ENCODE measurements around the gene KRT86. TPM values are rescaled to one million over a fixed set of nuclear protein-coding genes. Genes with fewer than 3 reads are reported as not detected.
"Not testable (repeated sequence)": the region's sequence is repeated elsewhere in the genome, so short reads cannot be mapped to it uniquely, and the experiment has no call there.

The KRT86 gene
- polyA plus RNA-seq, 1 donor = 0.97 TPM

GRCh38 chr12:52252728-52253343, 21.6 kb upstream of the KRT86 start:
- no peak for DNase-seq
- Histone ChIP-seq H3K36me3 (ENCODE audit: control insufficient read depth, insufficient read depth, low read length) (no peaks in the 10 kb centered on the region), H3K27me3 (ENCODE audit: control insufficient read depth, insufficient read depth, low read length) (peaks cover 78% of the 10 kb centered on the region), H3K27ac (ENCODE audit: low read length) (no peak overlapping the region), H3K4me3 (ENCODE audit: low read length) (no peak overlapping the region), H3K9me3 (ENCODE audit: control insufficient read depth, low read depth, low read length) (no peaks in the 10 kb centered on the region), H3K4me1 (ENCODE audit: control insufficient read depth, insufficient read depth, low read length) (no peaks in the 10 kb centered on the region)
- WGBS (ENCODE audit: insufficient coverage, low lambda C conversion rate) = no CpG with 5 or more reads among the region's 11 CpGs

GRCh38 chr12:52253391-52254179, 20.9 kb upstream of the KRT86 start:
- no peaks in the 10 kb centered on the region for H3K4me1 ChIP-seq (ENCODE audit: control insufficient read depth, insufficient read depth, low read length)
- WGBS (ENCODE audit: insufficient coverage, low lambda C conversion rate) = no CpG with 5 or more reads among the region's 14 CpGs

GRCh38 chr12:52254180-52254964, 20.1 kb upstream of the KRT86 start:
- no CpG with 5 or more reads among the region's 10 CpGs for WGBS (ENCODE audit: insufficient coverage, low lambda C conversion rate)
- Histone ChIP-seq H3K27me3 (ENCODE audit: control insufficient read depth, insufficient read depth, low read length) (peaks cover 83% of the 10 kb centered on the region), H3K4me1 (ENCODE audit: control insufficient read depth, insufficient read depth, low read length) (no peaks in the 10 kb centered on the region), H3K4me3 (ENCODE audit: low read length) (no peak overlapping the region), H3K27ac (ENCODE audit: low read length) (no peak overlapping the region), H3K9me3 (ENCODE audit: control insufficient read depth, low read depth, low read length) (peaks cover 4% of the 10 kb centered on the region), H3K36me3 (ENCODE audit: control insufficient read depth, insufficient read depth, low read length) (no peaks in the 10 kb centered on the region)
- DNase-seq = no peak

More at GRCh38 chr12:52253391-52254179, 20.9 kb upstream of the KRT86 start:
- no peak for DNase-seq
- peaks cover 83% of the 10 kb centered on the region for H3K27me3 ChIP-seq (ENCODE audit: control insufficient read depth, insufficient read depth, low read length)
- H3K9me3 ChIP-seq (ENCODE audit: control insufficient read depth, low read depth, low read length) = peaks cover 1% of the 10 kb centered on the region
- H3K4me3 ChIP-seq (ENCODE audit: low read length) = no peak overlapping the region
- no peak overlapping the region for H3K27ac ChIP-seq (ENCODE audit: low read length)
- no peaks in the 10 kb centered on the region for H3K36me3 ChIP-seq (ENCODE audit: control insufficient read depth, insufficient read depth, low read length)

- Histone ChIP-seq H3K4me1 (ENCODE audit: control insufficient read depth, insufficient read depth, low read length) (no peaks in the 10 kb centered on the region), H3K9me3 (ENCODE audit: control insufficient read depth, low read depth, low read length) (peaks cover 4% of the 10 kb centered on the region), H3K36me3 (ENCODE audit: control insufficient read depth, insufficient read depth, low read length) (no peaks in the 10 kb centered on the region), H3K4me3 (ENCODE audit: low read length) (no peak overlapping the region), H3K27me3 (ENCODE audit: control insufficient read depth, insufficient read depth, low read length) (peaks cover 83% of the 10 kb centered on the region), H3K27ac (ENCODE audit: low read length) (no peak overlapping the region)
- WGBS (ENCODE audit: insufficient coverage, low lambda C conversion rate) = no CpG with 5 or more reads among the region's 7 CpGs
- DNase-seq = no peak
These were observed 19.3 kb upstream of the KRT86 start for GRCh38 chr12:52254965-52255751.

GRCh38 chr12:52255926-52256583, 18.4 kb upstream of the KRT86 start:
- no peaks in the 10 kb centered on the region for H3K4me1 ChIP-seq (ENCODE audit: control insufficient read depth, insufficient read depth, low read length)
- peaks cover 4% of the 10 kb centered on the region for H3K9me3 ChIP-seq (ENCODE audit: control insufficient read depth, low read depth, low read length)
- H3K36me3 ChIP-seq (ENCODE audit: control insufficient read depth, insufficient read depth, low read length) = no peaks in the 10 kb centered on the region
- 83% methylated on average over 1 of the region's 9 CpGs for WGBS (ENCODE audit: insufficient coverage, low lambda C conversion rate)
- DNase-seq = no peak
- H3K27me3 ChIP-seq (ENCODE audit: control insufficient read depth, insufficient read depth, low read length) = peaks cover 85% of the 10 kb centered on the region
- H3K27ac ChIP-seq (ENCODE audit: low read length) = no peak overlapping the region
- no peak overlapping the region for H3K4me3 ChIP-seq (ENCODE audit: low read length)

- Histone ChIP-seq H3K27me3 (ENCODE audit: control insufficient read depth, insufficient read depth, low read length) (peaks cover 90% of the 10 kb centered on the region), H3K9me3 (ENCODE audit: control insufficient read depth, low read depth, low read length) (peaks cover 4% of the 10 kb centered on the region), H3K27ac (ENCODE audit: low read length) (no peak overlapping the region), H3K4me1 (ENCODE audit: control insufficient read depth, insufficient read depth, low read length) (no peaks in the 10 kb centered on the region), H3K4me3 (ENCODE audit: low read length) (no peak overlapping the region), H3K36me3 (ENCODE audit: control insufficient read depth, insufficient read depth, low read length) (no peaks in the 10 kb centered on the region)
- WGBS (ENCODE audit: insufficient coverage, low lambda C conversion rate) = 0% methylated on average over 1 of the region's 2 CpGs
- DNase-seq = no peak
These were observed 17.9 kb upstream of the KRT86 start for GRCh38 chr12:52256584-52256935.

GRCh38 chr12:52257074-52257551, 17.3 kb upstream of the KRT86 start:
- no CpG with 5 or more reads among the region's 4 CpGs for WGBS (ENCODE audit: insufficient coverage, low lambda C conversion rate)
- no peak overlapping the region for H3K4me3 ChIP-seq (ENCODE audit: low read length)
- no peak overlapping the region for H3K27ac ChIP-seq (ENCODE audit: low read length)
- no peaks in the 10 kb centered on the region for H3K36me3 ChIP-seq (ENCODE audit: control insufficient read depth, insufficient read depth, low read length)
- H3K9me3 ChIP-seq (ENCODE audit: control insufficient read depth, low read depth, low read length) = peaks cover 8% of the 10 kb centered on the region
- no peaks in the 10 kb centered on the region for H3K4me1 ChIP-seq (ENCODE audit: control insufficient read depth, insufficient read depth, low read length)
- DNase-seq = no peak
- H3K27me3 ChIP-seq (ENCODE audit: control insufficient read depth, insufficient read depth, low read length) = peaks cover 87% of the 10 kb centered on the region

- not testable (repeated sequence) for DNase-seq; H3K36me3 ChIP-seq (ENCODE audit: control insufficient read depth, insufficient read depth, low read length); H3K27ac ChIP-seq (ENCODE audit: low read length); H3K4me3 ChIP-seq (ENCODE audit: low read length); H3K4me1 ChIP-seq (ENCODE audit: control insufficient read depth, insufficient read depth, low read length)
- WGBS (ENCODE audit: insufficient coverage, low lambda C conversion rate) = 77% methylated on average over 3 of the region's 13 CpGs
- Histone ChIP-seq H3K27me3 (ENCODE audit: control insufficient read depth, insufficient read depth, low read length) (peaks cover 84% of the 10 kb centered on the region), H3K9me3 (ENCODE audit: control insufficient read depth, low read depth, low read length) (peaks cover 15% of the 10 kb centered on the region)
These were observed 16.5 kb upstream of the KRT86 start for GRCh38 chr12:52257922-52258321.

- peak in 1 of 2 donors; percentile 54 for DNase-seq
- Histone ChIP-seq H3K9me3 (ENCODE audit: control insufficient read depth, low read depth, low read length) (peaks cover 16% of the 10 kb centered on the region), H3K4me3 (ENCODE audit: low read length) (no peak overlapping the region), H3K27me3 (ENCODE audit: control insufficient read depth, insufficient read depth, low read length) (peaks cover 79% of the 10 kb centered on the region), H3K4me1 (ENCODE audit: control insufficient read depth, insufficient read depth, low read length) (no peaks in the 10 kb centered on the region), H3K27ac (ENCODE audit: low read length) (no peak overlapping the region), H3K36me3 (ENCODE audit: control insufficient read depth, insufficient read depth, low read length) (no peaks in the 10 kb centered on the region)
- no CpG with 5 or more reads among the region's 72 CpGs for WGBS (ENCODE audit: insufficient coverage, low lambda C conversion rate)
These were observed 16.0 kb upstream of the KRT86 start for GRCh38 chr12:52258335-52258901.
